ENCODE data around the gene AKAP12. TPM values are rescaled to one million over a fixed set of nuclear protein-coding genes. Genes with fewer than 3 reads are reported as not detected.

The AKAP12 gene
- polyA plus RNA-seq, 2 of the 4 experiments (the other 2 are of a cell fraction) = 32.1 to 192 TPM

DNA sequence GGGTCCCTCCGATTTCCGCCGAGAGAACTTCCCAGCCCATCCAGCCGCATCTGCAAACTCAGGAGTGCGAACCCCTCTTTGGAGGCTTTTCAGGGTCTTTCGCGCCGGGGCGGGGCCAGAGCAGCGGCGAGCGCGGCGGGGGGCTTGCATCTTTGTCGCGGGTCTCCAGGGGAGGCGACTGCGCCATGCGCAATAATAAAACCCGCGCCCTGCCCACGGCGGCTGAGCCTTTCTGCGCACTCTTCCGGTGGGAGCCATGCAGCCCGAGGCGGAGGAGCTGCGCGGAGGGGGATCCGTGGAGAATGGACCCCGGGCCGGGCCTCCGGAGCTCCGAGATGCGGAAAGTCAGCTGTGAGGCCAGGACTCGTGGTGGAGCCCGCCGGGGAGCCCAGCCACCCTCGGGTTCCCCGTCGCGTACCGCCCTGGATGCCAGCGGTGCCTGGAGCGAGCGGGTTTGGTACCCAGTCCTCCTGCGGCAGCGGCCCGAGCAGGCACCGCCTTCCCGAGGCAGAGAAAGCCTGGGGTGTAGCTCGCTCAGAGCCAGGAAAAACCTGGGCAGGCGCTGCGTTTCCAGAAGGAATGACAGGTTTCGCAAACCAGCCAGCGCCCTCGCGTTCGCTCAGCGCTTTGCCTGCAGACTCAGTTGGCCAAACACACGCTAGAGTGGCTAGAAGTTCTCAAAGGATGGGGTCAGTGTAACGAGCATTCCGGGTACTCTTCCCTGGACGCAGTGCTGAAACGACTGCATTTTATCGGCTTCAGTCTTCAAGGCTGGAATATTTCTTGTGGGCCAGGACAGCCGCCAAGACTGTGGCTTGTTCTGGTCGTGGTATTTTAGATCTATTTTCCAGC lies 1.2 kb downstream of the AKAP12 start:
- CTCF ChIA-PET = interaction anchor here (0.8 to 1.5 kb wide), 2 partner anchors 21 to 227 kb away, joined by 4 to 6 read pairs; no protein-coding TSS in a partner anchor
- POLR2A ChIA-PET = interaction anchor here (0.6 to 1.4 kb wide), 5 partner anchors 83 to 226 kb away, joined by 3 to 4 read pairs (median 4); no protein-coding TSS in a partner anchor
- ATAC-seq (peak; percentile 78), DNase-seq (ENCODE audit: low read depth in 1 of 2, low spot score in 1 of 2) (peak; percentile 40 to 54), FAIRE-seq (no peak)
- Histone ChIP-seq H3K4me2 (peak overlapping the region; percentile 83), H3K9me3 (no peaks in the 10 kb centered on the region), H3K4me1 (peaks cover 19% of the 10 kb centered on the region; the same call in 2 of the 3 replicates), H3K27ac (peak overlapping the region; percentile 78 to 91), H3K4me3 (peak overlapping the region; percentile 72)
- TF ChIP-seq ZFP36 (IDR thresholded peaks at IDR 0.05; ENCODE audit: borderline replicate concordance, partially characterized antibody) (no peak), CEBPB (IDR thresholded peaks at IDR 0.05) (peak in 1 of 2 experiments; percentile 55; a peak in 1 of 4 replicates)
- WGBS (ENCODE audit: missing lambda C conversion rate) = 4% methylated on average over 15 of the region's 68 CpGs

DNA sequence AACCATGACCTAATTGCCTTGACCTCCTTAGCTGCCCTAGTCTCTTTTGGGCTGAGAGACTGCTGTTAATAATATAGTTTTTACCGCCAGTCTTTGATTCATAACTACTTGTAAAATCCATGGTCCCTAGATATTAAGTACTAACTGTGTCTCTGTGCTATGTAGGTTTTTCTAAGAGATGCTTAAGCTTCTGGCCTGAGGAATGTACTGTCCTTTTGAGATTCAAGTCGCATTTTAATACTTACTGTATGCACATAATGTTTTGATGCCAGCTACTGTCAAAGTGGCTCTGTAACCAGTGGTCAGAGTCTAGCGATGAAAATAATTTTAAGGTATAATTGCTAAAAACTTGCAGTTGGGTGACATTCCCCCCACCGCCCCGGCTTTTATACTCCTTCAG lies 2.1 kb downstream of the AKAP12 start:
- DNase-seq (ENCODE audit: low read depth in 1 of 2, low spot score in 1 of 2) (no peak), ATAC-seq (no peak), FAIRE-seq (no peak)
- CTCF ChIA-PET = interaction anchor here (1.2 kb wide), 1 partner anchor 83 kb away, joined by 3 read pairs; no protein-coding TSS in a partner anchor
- Histone ChIP-seq H3K4me3 (peak overlapping the region; percentile 72), H3K9me3 (no peaks in the 10 kb centered on the region), H3K4me2 (peak overlapping the region; percentile 83), H3K27ac (peak overlapping the region; percentile 78 to 91; a peak in 5 of 6 replicates), H3K4me1 (peaks cover 19% of the 10 kb centered on the region; the same call in 2 of the 3 replicates)
- WGBS (ENCODE audit: missing lambda C conversion rate) = 84% methylated on average over 5 of the region's 5 CpGs
- TF ChIP-seq RARB (CRISPR knock-in tag; IDR thresholded peaks at IDR 0.05) (no peak), TFCP2L1 (CRISPR knock-in tag; IDR thresholded peaks at IDR 0.05) (no peak), NR3C1 (IDR thresholded peaks at IDR 0.05) (no peak), EHMT2 (IDR thresholded peaks at IDR 0.05; ENCODE audit: low read depth) (no peak), ZNF302 (CRISPR knock-in tag; IDR thresholded peaks at IDR 0.05) (no peak), CBX8 (IDR thresholded peaks at IDR 0.05) (no peak), POLR2AphosphoS2 (conservative IDR thresholded peaks at IDR 0.05; ENCODE audit: low read length) (no peak), TP53 (CRISPR knock-in tag; IDR thresholded peaks at IDR 0.05) (no peak)
- TF ChIP-seq, protein P1, sequence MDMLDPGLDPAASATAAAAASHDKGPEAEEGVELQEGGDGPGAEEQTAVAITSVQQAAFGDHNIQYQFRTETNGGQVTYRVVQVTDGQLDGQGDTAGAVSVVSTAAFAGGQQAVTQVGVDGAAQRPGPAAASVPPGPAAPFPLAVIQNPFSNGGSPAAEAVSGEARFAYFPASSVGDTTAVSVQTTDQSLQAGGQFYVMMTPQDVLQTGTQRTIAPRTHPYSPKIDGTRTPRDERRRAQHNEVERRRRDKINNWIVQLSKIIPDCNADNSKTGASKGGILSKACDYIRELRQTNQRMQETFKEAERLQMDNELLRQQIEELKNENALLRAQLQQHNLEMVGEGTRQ (IDR thresholded peaks at IDR 0.05) = no peak
- TF ChIP-seq, protein P2, sequence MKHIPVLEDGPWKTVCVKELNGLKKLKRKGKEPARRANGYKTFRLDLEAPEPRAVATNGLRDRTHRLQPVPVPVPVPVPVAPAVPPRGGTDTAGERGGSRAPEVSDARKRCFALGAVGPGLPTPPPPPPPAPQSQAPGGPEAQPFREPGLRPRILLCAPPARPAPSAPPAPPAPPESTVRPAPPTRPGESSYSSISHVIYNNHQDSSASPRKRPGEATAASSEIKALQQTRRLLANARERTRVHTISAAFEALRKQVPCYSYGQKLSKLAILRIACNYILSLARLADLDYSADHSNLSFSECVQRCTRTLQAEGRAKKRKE (CRISPR knock-in tag; IDR thresholded peaks at IDR 0.05; ENCODE audit: low read depth) = no peak
- TF ChIP-seq, protein P3, sequence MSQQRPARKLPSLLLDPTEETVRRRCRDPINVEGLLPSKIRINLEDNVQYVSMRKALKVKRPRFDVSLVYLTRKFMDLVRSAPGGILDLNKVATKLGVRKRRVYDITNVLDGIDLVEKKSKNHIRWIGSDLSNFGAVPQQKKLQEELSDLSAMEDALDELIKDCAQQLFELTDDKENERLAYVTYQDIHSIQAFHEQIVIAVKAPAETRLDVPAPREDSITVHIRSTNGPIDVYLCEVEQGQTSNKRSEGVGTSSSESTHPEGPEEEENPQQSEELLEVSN (IDR thresholded peaks at IDR 0.05; ENCODE audit: borderline replicate concordance, low read depth) = no peak
- TF ChIP-seq, protein P4, sequence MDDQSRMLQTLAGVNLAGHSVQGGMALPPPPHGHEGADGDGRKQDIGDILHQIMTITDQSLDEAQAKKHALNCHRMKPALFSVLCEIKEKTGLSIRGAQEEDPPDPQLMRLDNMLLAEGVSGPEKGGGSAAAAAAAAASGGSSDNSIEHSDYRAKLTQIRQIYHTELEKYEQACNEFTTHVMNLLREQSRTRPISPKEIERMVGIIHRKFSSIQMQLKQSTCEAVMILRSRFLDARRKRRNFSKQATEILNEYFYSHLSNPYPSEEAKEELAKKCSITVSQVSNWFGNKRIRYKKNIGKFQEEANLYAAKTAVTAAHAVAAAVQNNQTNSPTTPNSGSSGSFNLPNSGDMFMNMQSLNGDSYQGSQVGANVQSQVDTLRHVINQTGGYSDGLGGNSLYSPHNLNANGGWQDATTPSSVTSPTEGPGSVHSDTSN (IDR thresholded peaks at IDR 0.05) = no peak
- POLR2A ChIA-PET = no interaction called here

DNA sequence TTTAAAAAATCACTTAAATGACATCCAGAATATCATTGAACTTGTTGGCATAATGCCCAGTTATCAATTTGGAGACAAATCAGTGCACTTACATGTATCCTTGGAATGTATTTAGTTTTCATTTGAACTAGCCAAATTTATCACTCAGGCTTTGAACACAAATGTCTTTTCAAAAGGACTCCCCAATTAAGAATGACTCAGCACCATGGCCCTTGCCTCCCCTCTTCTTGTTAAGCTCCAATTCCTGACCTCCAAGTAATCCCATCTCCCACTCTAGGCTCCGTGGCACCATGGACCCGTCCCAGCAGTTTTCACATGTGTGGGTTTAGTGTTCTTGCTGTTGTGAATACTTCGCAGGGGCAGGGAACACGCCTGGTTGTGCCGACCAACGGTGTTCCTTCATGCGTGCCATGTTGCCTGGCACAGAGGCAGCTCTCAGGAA lies 2.7 kb downstream of the AKAP12 start:
- DNase-seq (ENCODE audit: low read depth in 1 of 2, low spot score in 1 of 2) (no peak), ATAC-seq (no peak), FAIRE-seq (no peak)
- ChIA-PET CTCF (interaction anchor here (1.2 kb wide), 1 partner anchor 82 kb away, joined by 3 read pairs; no protein-coding TSS in a partner anchor), POLR2A (no interaction called here)
- peaks cover 19% of the 10 kb centered on the region; the same call in 2 of the 3 replicates for H3K4me1 ChIP-seq
- peak overlapping the region; percentile 83 for H3K4me2 ChIP-seq
- H3K9me3 ChIP-seq = no peaks in the 10 kb centered on the region
- 94% methylated on average over 7 of the region's 7 CpGs for WGBS (ENCODE audit: missing lambda C conversion rate)
- TF ChIP-seq KDM1A (IDR thresholded peaks at IDR 0.05; ENCODE audit: low read depth) = no peak
- TF ChIP-seq CHD2 (IDR thresholded peaks at IDR 0.05; ENCODE audit: low read length, partially characterized antibody) = no peak
- no peak for TF ChIP-seq KDM5A (IDR thresholded peaks at IDR 0.05)
- no peak for TF ChIP-seq RAD21 (conservative IDR thresholded peaks at IDR 0.05 in 1 of 2, IDR thresholded peaks at IDR 0.05 in 1 of 2)
- H3K4me3 ChIP-seq = peak overlapping the region; percentile 72
- peak overlapping the region; percentile 31 to 55; a peak in 3 of 6 replicates for H3K27ac ChIP-seq
